Heart right ventricle (tissue), 16 donors: ENCODE results near the gene MGAM2. TPM values are rescaled to one million over a fixed set of nuclear protein-coding genes. Genes with fewer than 3 reads are reported as not detected.
"Not testable (repeated sequence)": the region's sequence is repeated elsewhere in the genome, so short reads cannot be mapped to it uniquely, and the experiment has no call there.

Experiments used
- ATAC-seq, 8 donors: fragments of 200-7000 bp; cut with Tn5 transposase; one replicate each; pipeline ENCODE4 v1.9.1; 2020; ENCODE audit warnings: mild to moderate bottlenecking in 8 of 8, moderate library complexity in 8 of 8, moderate number of reproducible peaks in 1 of 8
- DNase-seq, 2 donors: peaks; one replicate each; pipeline ENCODE4 v3.0.0-alpha.2; 2020
- H3K27ac ChIP-seq, 10 donors: fragments of 200-600 bp; sonication (generic) in 2 of 10; one replicate each; pipeline versions ENCODE4 v1.5.0 to v1.8.0; 2020 to 2022; ENCODE audit warnings: mild to moderate bottlenecking in 3 of 10
- H3K27me3 ChIP-seq, 7 donors: fragments of 200-600 bp; one replicate each; pipeline ENCODE4 v1.8.0; 2021 to 2022; ENCODE audit warnings: mild to moderate bottlenecking in 2 of 7
- H3K36me3 ChIP-seq, 9 donors: fragments of 200-600 bp; sonication (generic) in 1 of 9; one replicate each; pipeline versions ENCODE4 v1.5.0 to v1.8.0; 2020 to 2022; ENCODE audit warnings: mild to moderate bottlenecking in 2 of 9
- H3K4me1 ChIP-seq, 9 donors: fragments of 200-600 bp; sonication (generic) in 1 of 9; one replicate each; pipeline versions ENCODE4 v1.5.0 to v1.8.0; 2020 to 2022; ENCODE audit warnings: mild to moderate bottlenecking in 4 of 9
- H3K4me3 ChIP-seq, 10 donors: fragments of 200-600 bp; sonication (generic) in 2 of 10; one replicate each; pipeline versions ENCODE4 v1.5.0 to v1.8.0; 2020 to 2022; ENCODE audit warnings: mild to moderate bottlenecking in 7 of 10, moderate library complexity in 2 of 10
- H3K9me3 ChIP-seq, 11 donors: fragments of 200-600 bp in 10 of 11; sonication (generic) in 2 of 11; one replicate each; pipeline versions ENCODE4 v1.5.0 to v1.8.0; 2013 to 2022; ENCODE audit warnings: mild to moderate bottlenecking in 2 of 11, control low read depth in 1 of 11, moderate library complexity in 1 of 11
- CTCF ChIP-seq, 9 donors: fragments of 200-600 bp; sonication (generic) in 2 of 9; IDR thresholded peaks; one replicate each; pipeline versions ENCODE4 v1.5.0 to v1.8.0; 2021 to 2022; ENCODE audit warnings: antibody characterized with exemption in 9 of 9, mild to moderate bottlenecking in 5 of 9, moderate library complexity in 1 of 9
- WGBS, 2 donors: extraction: QIAGEN DNeasy Blood & Tissue Kit; methylation state at CpG; one replicate each; pipeline ENCODE4 v1.1.7; 2013; ENCODE audit warnings: inconsistent platforms in 1 of 2; 5-methylcytosine and 5-hydroxymethylcytosine counted together
- intact Hi-C, 10 donors: fragments of 100-400 bp; cut with DNase I; formaldehyde crosslinking; loops; one replicate each; pipeline versions ENCODE4 v1.11.1 to v1.14.2; 2022
- polyA plus RNA-seq, 2 donors: library from polyadenylated mRNA; stranded (reverse); fragments of 200-250 nt; gene quantifications; one replicate each; pipeline ENCODE4 v1.2.3, GENCODE V29; 2013
- total RNA-seq, 10 donors: library from RNA; stranded (reverse); fragmentation: NEBNext Ultra II Directional in 3 of 10; extraction: Animal tissue kit (Norgen Biotek cat#: 25700) in 3 of 10; gene quantifications; one replicate each; pipeline versions ENCODE4 v1.2.1 to v1.2.4, GENCODE V29; 2021 to 2023
- donor health status: Arrhythmogenic right ventricular cardiomyopathy.
- donor health status: ischemic (EF 13 %, LVEDD 7.1; RV severe dilation, severe dysfunction).
- donor health status: healthy with polysubstance abuse.
- donor health status: DM: no; HTN: yes; CAD: no.
- donor health status: DM: no; HTN: no; CAD: no.
- donor health status: ischemic (EF 25% LVEDD 6.9; RV normal size, moderate dysfunction).
- donor health status: ischemic (EF 25% LVEDD 5.7; RV mildly dilated, moderate dysfunction).
- donor health status: healthy.
- donor health status: DM: yes; HTN: yes; CAD: no.
- donor health status: Ischemic cardiomyopathy.
- donor health status: ischemic (EF 35%, LVEDD 5.7; RV mildly dilated, moderate dysfunction).
- donor health status: nonischemic (EF 11% LVEDD 7.7; RV severe dilation, severe dysfunction).
- donor health status: DM: yes; HTN: yes; CAD: no.
- donor health status: PGD.
- donor health status: ischemic (EF 29% LVEDD 5.4; RV normal size, mild dysfunction).
- donor health status: nonischemic (EF 23%, LVEDD 6.1; RV moderate dilation, normal function).

The MGAM2 gene
- total and polyA plus RNA-seq, 12 donors: 0.05 to 0.09 (median 0.08) TPM; not detected in 9

GRCh38 chr7:142091961-142092360, 19.6 kb upstream of the MGAM2 start:
- Histone ChIP-seq H3K27ac (no peak overlapping the region), H3K4me1 (no peaks in the 10 kb centered on the region), H3K4me3 (no peak overlapping the region), H3K36me3 (no peaks in the 10 kb centered on the region), H3K27me3 (no peaks in the 10 kb centered on the region), H3K9me3 (no peaks in the 10 kb centered on the region)
- WGBS, 2 donors: 62 to 64% methylated on average over 2 of the region's 2 CpGs
- DNase-seq: no peak
- ATAC-seq: no peak
- no peak for TF ChIP-seq CTCF (IDR thresholded peaks at IDR 0.05)
- intact Hi-C loops: no loop called here

- H3K27ac ChIP-seq: no peak overlapping the region
- H3K4me3 ChIP-seq: no peak overlapping the region
- 79 to 80% methylated on average over 6 of the region's 6 CpGs for WGBS, 2 donors
- ATAC-seq: no peak
- H3K9me3 ChIP-seq: no peaks in the 10 kb centered on the region
- no peaks in the 10 kb centered on the region for H3K36me3 ChIP-seq
- intact Hi-C loops: no loop called here
- H3K27me3 ChIP-seq: no peaks in the 10 kb centered on the region
- TF ChIP-seq CTCF (IDR thresholded peaks at IDR 0.05): no peak
- no peaks in the 10 kb centered on the region for H3K4me1 ChIP-seq
- no peak for DNase-seq
These were observed 16.7 kb upstream of the MGAM2 start for GRCh38 chr7:142094861-142095260.

GRCh38 chr7:142097571-142097970, 13.9 kb upstream of the MGAM2 start:
- Histone ChIP-seq H3K27ac (no peak overlapping the region), H3K4me1 (no peaks in the 10 kb centered on the region), H3K27me3 (no peaks in the 10 kb centered on the region), H3K9me3 (no peaks in the 10 kb centered on the region), H3K36me3 (no peaks in the 10 kb centered on the region), H3K4me3 (no peak overlapping the region)
- no peak for TF ChIP-seq CTCF (IDR thresholded peaks at IDR 0.05)
- WGBS, 2 donors: 63 to 71% methylated on average over 5 of the region's 5 CpGs
- intact Hi-C loops: no loop called here
- no peak for DNase-seq
- no peak for ATAC-seq

- DNase-seq: no peak
- no peak overlapping the region for H3K4me3 ChIP-seq
- H3K36me3 ChIP-seq: no peaks in the 10 kb centered on the region
- no peak for TF ChIP-seq CTCF (IDR thresholded peaks at IDR 0.05)
- no peak overlapping the region for H3K27ac ChIP-seq
- no peak for ATAC-seq
- H3K4me1 ChIP-seq: no peaks in the 10 kb centered on the region
- no peaks in the 10 kb centered on the region for H3K9me3 ChIP-seq
- WGBS, 2 donors: 39 to 47% methylated on average over 2 of the region's 2 CpGs
- intact Hi-C loops: loop anchor here in 1 of 10 donors (2.0 kb wide), 1 partner anchor 33 kb away; no protein-coding TSS in a partner anchor
- H3K27me3 ChIP-seq: no peaks in the 10 kb centered on the region
These were observed 13.5 kb upstream of the MGAM2 start for GRCh38 chr7:142098004-142098403.

GRCh38 chr7:142099347-142099746, 12.2 kb upstream of the MGAM2 start:
- not testable (repeated sequence) for H3K9me3 ChIP-seq, DNase-seq, H3K36me3 ChIP-seq, H3K27me3 ChIP-seq, H3K4me3 ChIP-seq, H3K27ac ChIP-seq, ATAC-seq, H3K4me1 ChIP-seq
- intact Hi-C loops: loop anchor here in 1 of 10 donors (2.0 kb wide), 1 partner anchor 35 kb away; no protein-coding TSS in a partner anchor
- 44 to 64% methylated on average over 1 of the region's 1 CpG for WGBS, 2 donors
